Hematopoietic multipotent progenitor cell treated with erythropoietin and hydrocortisone succinate and interleukin-3 and kit ligand, for 15 days (in vitro differentiated cells): ENCODE results near the gene EPN1.
A peak's percentile ranks its signal among the peaks of the same experiment; 100 is the strongest.

Source experiments
- DNase-seq: peaks from one replicate; pipeline ENCODE4 v3.0.0-alpha.2; 2015; ENCODE audit warnings: low spot score

The EPN1 gene

DNA sequence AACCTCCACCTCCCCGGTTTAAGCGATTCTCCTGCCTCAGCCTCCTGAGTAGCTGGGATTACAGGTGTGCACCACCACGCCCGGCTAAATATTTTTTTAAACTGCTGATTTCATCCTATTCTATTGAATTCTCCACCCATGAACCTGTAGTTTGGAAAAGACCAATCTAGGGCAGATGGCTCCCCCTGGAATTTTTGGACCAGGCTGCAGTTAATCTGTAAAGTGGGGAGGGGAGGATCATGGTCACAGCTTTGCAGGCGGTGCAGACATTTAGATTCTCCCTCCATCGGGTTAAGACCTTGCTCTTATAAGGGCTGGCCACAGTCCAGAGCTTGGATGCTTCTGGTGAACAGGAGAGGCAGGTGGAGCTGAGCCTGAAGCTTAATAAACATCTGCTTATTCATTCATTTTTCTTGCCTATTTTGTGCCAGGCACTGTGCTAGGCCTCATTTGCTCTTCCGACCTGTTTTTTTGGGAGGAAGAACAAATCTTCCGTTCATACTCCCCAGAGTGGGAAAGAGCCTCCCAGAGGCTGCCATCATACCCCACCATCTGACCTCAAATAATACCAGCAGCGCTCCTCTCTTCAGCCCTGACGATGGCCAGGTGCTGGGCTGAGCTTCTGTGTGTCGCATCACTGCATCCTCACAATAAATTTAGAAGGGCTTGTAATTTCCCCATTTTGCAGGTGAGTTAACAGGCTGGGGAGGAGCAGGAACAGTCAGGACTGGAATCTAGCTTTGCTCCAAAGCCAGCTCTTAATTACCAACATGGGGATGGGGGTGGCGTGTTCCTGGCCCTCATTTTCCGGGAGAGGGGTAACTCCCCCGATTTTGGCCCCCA lies 27.9 kb upstream of the EPN1 start:
- no peak for DNase-seq

DNA sequence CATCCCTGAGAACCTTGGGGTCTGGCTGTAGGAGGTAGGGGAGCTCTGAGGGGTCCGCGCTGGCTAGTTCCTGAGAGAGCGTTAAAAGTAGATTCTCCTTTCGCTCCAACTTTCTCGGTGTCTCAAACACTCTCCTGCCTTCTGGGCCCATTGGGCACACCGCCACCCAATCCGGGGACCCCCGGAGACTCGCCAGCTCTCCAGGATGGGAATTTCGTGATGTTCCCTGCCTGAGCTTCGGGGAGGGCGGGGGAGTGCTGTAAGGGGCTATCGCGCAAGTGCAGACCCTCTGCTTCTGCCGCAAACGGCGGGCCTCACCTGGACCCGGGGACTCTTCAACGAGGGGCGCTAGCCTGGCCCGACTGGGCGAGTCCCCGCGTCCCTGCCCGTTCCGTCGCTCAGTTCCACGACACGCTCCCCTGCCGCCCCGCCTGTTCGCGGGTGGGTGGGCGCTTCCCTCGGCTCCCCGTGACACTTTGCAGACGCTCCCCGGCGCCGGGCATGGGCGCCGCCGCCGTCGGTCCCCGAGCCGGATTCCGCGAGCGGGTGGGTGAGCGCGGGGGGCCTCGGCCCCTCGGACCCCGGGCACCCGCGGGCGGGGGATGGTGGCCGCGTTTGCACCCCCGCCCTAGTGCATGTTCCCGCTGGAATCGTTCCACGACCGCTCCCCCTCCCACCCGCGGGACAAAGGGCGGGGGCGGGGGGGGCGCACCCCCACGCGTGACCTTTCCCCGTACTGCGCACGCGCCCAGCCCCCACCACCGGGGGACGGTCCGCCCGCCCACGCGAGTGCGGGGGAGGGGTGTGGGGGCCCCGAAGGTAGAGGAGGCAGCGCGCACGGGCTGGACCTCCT lies 27.1 kb upstream of the EPN1 start, which contains the start of gene CCDC106:
CCDC106 (plus strand) TSS at position 481 of the 853 bp plus-strand sequence. CDS start 835 bp downstream, outside the sequence.
- DNase-seq, result no peak

DNA sequence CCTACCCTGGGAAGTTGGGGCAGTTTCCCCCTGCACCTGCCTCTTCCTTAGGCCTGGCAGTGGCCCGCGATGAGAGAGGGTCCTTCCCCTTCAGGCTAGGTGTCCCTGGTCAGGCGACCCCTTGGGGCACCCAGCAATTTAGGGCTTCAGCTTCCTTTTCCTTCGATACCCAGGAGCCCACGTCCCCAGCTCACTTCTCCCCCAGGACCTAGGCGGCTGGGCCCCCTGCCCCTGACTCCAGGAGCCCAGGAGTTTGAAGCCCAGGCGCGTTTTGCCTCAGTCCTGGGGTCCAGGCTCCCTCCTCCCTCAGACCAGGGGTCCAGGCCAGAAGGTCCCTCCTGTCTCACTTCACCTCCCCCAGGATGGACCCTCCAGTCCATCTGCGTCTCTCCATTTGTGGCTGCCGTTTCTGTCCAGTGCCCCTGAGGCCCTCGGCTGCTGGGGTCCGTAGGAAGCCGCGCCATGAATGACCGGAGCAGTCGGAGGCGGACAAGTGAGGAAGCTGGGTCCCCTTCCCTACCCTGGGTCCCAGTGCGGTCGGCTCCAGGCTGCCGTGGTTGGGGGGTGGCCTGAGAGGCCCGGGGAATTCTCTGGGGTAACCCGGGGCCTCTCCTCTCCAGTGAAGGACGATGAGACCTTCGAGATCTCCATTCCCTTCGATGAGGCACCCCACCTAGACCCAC lies 26.3 kb upstream of the EPN1 start:
- no peak for DNase-seq

DNA sequence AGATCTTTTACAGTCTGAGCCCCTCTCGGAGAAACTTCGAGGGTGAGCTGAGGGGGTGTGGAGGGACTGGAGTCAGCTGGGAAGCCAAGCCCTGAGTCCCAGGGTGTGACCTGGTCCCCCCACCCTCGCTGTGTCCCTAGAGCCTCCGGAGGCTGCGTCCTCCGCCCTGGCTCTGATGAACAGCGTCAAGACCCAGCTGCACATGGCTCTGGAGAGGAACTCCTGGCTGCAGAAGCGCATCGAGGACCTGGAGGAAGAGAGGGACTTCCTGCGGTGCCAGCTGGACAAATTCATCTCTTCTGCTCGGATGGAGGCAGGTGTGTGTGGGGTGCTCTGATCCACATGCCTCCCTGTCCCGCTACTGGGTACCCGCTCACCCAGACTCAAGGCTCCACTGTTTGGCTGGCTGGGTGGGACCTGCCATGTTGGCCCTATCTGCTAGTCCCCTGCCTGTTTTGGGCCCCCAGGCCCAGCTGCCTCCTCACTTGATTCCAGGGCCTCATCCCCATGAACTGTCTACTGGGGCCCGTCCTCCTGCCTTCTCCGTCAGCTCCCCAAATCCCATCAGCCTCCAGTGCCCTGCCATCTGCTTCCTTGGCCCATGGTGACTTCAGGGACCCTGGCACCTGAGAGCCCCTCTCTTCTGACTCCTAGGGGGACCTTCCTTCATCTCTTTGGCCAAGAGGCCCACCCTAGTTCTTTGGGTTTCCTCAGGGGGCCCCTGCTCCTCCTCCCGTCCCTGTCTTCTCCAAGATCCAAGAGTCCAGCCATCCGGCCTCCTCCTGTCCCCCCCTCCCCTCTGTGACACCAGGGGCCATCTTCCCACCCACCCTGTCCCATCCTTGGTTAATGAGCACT lies 25.5 kb upstream of the EPN1 start:
- DNase-seq, result no peak

DNA sequence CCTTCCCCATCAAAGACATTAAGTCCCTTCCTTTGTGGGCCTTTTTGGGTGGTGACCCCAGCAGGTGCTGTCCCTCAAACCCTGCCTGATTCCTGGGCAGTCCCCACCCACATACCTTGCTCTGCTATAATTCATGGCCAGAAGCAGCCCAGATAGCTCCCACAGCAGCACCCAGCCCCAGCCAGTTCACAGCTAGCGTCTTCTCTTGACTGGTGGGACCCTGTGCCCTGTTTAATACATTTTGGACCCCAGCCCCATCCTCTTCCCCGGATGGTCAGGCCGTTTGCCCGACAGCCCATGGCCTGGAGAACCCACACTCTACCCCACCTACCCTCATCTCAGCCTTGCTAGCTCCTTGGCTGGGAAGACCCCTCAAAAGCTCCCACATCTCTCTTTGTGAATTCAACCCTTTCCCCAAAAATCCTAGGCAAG lies 24.9 kb upstream of the EPN1 start:
- DNase-seq, result no peak

DNA sequence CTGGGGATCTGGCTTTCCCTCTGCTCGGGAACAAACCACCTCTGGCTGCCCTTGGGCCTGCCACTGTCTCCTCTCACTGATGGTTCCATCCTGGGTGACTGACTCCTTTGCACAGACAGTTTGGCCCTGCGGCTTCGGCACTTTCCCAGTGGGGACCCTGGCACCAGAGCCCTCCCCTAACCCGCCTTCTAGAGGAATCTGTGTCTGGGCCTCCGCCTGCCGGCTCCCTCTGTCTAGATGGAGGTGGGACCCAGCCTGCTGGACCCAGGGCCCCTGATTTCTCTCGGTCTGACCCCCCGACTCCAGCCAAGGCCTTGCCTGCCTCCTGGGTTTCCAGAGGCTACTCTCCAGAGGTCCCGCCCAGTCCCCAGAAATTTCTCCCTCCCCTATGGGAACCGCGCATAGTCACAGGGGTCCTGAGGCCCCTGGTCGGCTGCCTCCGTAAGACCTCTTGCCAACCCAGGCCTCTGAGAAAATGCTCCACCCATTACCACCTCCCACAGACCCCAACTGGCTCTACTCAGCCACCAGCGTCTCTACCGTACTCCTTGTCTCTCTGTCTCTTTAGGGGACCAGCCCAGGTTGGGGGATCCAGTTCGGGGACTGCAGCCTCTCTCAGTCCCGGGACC lies 24.3 kb upstream of the EPN1 start:
- no peak for DNase-seq

DNA sequence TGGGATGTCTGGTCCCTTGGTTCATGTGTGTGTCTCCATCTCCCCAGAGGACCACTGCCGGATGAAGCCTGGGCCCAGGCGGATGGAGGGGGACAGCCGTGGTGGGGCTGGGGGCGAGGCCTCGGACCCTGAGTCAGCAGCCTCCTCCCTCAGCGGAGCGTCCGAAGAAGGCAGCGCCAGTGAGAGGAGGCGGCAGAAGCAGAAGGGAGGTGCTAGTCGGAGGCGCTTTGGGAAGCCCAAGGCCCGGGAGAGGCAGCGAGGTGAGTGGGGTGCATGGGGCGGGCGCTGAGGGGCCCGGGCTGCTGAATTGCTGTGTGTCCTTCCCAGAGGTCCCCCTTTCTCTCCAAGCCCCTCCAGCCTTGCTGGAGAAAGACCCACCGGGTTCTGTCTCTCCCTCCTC lies 23.8 kb upstream of the EPN1 start:
- no peak for DNase-seq

DNA sequence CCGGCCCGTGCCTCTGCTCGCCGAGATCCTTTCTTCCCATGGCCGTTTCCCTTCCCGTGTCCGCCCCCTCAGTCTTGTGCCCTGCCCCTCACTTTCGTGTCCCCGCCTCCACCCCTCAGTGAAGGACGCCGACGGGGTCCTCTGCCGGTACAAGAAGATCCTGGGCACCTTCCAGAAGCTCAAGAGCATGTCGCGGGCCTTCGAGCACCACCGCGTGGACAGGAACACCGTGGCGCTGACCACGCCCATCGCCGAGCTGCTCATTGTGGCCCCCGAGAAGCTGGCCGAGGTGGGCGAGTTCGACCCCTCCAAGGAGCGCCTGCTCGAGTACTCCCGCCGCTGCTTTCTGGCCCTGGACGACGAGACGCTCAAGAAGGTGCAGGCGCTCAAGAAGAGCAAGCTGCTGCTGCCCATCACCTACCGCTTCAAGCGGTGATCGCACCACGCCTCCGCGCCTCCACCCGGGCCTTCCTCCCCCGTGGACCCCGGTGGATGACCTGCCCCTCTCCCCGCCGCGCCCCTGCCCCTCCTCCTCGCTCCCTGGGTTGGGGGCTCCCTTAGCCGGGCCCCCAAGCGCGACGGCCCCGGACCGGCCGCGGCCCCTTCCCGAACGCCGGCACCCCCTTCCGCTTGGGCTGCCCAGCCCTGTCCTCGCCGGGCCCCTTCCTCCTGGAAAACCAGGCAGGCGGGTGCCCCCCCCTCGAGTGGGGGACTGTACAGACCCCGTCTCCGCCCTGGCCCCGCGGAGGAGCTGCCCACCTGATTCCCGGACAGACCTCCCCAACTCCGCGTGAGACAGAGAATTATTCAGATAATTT lies 22.5 kb upstream of the EPN1 start:
- DNase-seq, result no peak

DNA sequence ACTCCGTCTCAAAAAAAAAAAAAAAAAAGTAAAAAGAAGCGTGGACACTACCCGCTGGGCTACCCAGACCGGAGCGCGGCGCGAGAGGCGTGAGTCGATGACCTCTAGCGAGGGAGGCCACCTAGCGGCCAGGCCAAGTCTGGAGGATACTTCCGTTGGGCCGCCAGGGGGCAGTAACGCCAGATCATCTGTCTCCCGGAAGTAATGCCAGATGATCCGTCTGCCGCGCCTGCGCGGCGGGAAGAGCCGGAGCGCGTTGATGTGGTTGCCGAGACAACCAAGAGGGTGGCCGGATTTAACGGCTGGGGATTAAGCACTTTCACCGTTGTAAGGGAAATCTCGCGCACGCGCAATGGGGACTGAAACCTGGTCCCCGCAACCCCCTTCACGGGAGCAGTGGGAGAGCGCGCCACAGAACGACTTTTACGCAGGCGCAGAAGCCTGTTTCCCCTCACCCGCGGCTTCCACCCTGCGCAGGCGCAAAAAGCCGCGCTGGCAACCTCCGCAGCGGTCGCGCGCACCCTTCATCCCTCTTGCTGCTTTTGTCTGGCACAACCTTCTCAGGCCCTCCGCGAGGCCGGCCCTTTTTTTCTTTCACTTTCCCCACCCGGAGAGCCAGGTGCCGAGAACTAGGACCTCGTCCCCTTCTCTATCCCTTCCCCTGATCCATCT lies 21.2 kb upstream of the EPN1 start:
- peak; percentile 96 for DNase-seq

DNA sequence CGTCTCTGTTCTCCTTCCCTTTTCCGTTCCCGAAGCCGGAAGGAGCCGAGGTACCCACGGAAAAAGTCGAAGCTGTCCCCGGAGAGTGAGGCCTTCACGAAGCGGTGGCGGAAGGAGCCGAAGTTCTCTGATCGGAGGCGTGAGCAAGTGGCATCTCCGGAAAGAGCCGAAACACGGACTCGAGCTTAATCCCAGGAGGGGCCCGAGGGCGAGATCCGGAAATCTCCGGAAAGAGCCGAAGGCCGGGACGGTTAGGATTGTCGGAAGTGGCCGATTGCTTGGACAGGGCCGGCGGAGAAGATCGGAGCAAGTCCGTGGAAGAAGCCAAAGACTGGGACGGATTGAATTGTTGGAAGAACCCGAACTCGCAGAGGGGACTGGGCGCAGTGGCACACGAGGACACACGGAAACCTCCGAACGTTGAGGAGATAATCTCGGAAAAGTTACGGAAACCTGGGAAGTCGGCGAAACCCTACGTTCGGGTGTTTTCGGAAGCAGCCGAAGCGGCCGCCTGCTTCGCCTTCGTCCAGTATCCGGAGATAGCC lies 20.6 kb upstream of the EPN1 start:
- DNase-seq, result peak; percentile 99

DNA sequence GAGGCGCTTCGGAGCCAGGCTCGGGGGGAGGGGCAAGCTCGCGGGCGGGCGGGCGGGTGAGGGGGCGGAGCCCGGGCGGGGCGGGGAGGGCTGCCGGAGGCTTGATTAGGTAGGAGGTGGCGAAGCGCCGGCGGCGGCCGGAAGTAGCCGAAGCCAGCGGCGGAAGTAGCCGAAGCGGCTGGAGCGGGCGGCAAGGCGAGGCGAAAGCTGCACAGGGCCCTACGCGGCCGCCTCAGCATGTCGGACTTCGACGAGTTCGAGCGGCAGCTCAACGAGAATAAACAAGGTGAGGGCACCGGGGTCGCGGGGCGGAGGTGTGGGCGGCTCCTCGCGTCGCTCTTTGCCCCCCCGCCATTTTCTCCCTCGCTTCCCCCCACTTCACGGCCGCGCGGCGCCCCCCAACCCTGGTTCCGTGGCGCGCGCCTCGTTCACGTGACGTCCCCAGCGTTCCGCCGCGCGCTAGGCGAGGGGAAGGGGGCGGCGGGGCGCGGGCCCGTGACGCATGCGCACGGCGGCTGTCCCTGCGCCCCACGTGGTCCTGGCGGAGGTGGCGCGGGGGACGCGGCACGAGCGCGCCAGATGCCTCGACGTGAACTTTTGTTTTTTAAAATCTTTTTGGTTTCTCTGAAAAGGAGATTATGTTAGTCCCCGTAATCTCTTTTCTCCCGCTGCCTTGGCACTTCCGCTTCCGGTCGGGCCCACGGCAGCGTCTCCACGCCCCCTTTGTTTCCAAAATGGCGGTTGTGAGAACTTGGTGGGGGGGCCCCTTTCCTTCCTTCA lies 20.0 kb upstream of the EPN1 start, which contains the start of gene U2AF2:
U2AF2 (plus strand) TSS at position 168 of the 780 bp plus-strand sequence; CDS start at position 238, 70 bp downstream.
- DNase-seq, result peak; percentile 96

DNA sequence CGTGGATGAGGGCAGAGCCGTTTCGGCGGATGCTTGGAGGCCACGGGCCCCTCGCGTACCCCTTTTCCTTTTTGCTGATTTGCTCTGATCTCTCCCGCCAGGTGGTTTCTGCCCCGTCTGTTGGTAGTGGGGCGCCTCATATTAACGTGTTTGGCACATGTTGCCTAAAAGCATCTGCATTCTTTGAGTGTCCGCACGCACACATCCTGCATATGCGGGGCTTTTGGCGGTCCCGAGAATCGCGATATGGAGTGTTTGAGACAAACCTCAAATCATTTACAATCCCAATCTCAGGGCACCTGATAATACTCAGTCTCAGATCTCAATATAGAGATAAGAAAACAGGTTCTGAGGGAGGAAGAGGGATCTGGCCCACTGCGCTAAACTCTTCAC lies 19.4 kb upstream of the EPN1 start:
- no peak for DNase-seq

DNA sequence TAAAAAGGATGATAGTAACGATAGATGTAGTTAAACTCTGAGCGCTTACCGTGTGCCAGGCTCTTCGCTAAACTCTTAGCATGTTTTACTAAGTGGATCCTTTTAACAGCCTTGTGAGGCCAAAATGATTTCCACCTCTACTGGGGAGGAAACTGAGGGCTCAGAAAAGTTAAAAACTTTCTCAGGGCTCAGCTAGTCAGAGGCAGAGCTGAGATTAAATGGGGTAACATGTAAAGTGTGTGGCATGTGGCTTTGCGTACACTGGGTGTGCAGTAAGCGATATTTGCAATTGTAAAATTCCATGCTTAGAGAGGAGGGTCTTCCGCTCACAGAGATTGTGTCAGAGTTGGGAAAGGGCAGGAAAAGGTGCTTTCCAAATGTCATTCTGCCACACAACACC lies 18.5 kb upstream of the EPN1 start:
- DNase-seq, result no peak

DNA sequence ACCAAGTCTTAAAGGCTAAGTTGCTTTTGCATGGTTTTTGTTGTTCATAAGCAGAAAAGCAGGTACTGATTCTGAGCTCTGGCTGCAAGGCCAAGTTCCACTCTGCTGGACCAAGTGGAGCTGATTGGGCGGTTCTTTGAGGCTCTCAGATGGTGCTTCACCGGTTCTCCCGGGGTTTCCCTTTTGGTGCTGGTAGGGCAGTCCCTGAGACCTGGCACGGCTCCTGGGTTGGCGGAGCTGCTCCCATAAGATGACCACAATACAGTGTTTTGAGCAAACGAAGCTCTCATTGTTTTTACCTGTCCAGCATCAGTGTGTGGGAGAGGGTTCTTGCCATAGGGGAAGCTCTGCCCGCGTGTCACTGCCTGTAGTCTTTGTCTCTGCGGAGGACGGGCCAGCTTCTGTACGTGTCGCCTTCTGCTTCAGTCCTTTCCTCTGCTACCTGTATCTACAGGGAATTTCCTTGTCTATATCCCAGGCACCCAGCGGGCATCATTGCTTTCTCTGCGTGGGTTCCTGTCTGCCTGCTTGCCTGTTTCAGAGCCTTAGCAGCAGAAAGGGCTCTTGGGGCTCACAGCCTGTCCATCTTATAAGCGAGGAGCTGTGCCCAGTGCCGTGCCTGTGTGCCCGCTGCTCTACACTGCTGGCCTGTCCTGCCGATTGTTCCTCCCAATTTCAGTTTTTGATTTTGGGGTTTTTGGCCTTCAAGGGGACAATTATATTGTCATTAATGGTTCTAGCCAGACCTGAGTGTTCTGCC lies 17.9 kb upstream of the EPN1 start:
- no peak for DNase-seq

DNA sequence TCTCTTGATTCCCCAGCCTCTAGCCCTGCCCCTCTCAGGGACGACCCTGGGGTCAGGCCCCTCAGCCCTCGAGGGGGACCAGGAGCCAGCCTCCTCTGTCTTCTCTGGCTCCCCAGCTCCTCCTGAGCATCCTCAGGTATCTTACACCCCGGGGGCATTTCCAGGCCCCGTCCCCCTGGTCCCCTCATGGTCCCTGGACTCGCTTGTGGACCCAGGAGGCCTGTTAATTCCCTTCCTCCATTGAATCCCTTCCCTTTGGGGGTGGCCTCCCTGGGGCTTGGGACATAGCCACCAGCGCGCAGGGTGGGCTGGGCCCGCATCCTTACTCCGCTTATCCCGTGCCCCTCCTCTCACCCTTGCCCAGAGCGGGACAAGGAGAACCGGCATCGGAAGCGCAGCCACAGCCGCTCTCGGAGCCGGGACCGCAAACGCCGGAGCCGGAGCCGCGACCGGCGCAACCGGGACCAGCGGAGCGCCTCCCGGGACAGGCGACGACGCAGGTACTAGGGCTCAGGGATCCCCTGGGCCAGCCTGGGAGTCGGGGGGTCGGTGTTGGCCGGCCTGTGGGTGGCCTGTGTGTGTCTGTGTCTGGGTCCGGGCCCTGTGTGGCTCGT lies 16.1 kb upstream of the EPN1 start:
- DNase-seq, result no peak

DNA sequence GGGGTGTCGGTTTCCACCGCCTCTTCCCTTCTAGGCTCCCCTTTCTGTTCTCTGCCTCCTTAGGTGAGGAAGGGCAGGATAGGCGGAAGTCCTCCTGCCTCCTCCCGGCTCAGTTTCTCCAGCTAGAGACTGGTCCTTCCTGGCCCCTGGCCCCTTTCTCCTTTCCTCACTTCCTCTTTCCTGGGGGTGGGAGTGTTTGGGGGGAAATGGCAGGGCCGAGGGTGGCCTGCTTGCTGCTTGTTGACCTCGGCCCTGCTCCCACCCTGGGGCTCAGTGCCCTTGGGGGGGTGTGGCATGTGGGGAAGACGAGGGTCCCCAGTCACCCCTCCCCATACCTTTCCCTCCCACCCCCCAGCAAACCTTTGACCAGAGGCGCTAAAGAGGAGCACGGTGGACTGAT lies 15.2 kb upstream of the EPN1 start:
- no peak for DNase-seq

DNA sequence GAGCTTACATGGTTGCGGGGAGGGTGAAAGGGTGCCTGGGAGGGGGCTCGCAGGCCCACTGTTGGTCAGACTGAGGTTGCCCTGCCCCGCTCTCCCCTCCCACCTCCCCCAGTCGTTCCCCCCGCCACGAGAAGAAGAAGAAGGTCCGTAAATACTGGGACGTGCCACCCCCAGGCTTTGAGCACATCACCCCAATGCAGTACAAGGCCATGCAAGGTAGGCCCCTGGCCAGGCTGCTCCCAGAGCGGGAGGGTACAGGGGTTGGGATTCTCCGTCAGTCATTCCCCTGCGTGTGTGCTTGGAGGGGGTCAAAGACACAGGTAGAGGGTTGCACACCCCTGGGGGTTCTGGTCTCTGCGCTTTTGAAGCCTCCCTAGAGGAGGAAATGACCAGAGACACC lies 14.6 kb upstream of the EPN1 start:
- DNase-seq, result no peak
